K562 (cell line): ENCODE measurements around the gene FAM110D. TPM values are rescaled to one million over a fixed set of nuclear protein-coding genes. Genes with fewer than 3 reads are reported as not detected.

Source experiments
- ATAC-seq: fragments of 200-7000 bp; cut with Tn5 transposase; 3 replicates; pipeline ENCODE4 v1.9.1; 2020; ENCODE audit warnings: moderate library complexity
- BruUV-seq: library from RNA; stranded (reverse); fragments of 400-500 nt; replicated peaks from 2 replicates; lab custom pipeline; 2021; lab: Mats Ljungman, UMichigan
- CTCF ChIA-PET: fragments of 300-600 bp; formaldehyde crosslinking; extraction: SDS; loops from one replicate; lab custom pipeline; 2021; ENCODE audit warnings: low intra/inter-chr PET ratio; lab: Yijun Ruan, JAX
- POLR2A ChIA-PET: fragments of 300-600, 350-650 bp; sonication (Branson Sonifier 250); formaldehyde crosslinking; extraction: SDS; loops from one replicate; lab custom pipeline; 2021; ENCODE audit warnings: antibody characterized with exemption, inconsistent platforms; lab: Yijun Ruan, JAX
- DNase-seq, 4 experiments: peaks; one replicate each; pipeline versions ENCODE4 v3.0.0 to v3.0.0-alpha.2; 2011 to 2018; ENCODE audit warnings: low spot score in 3 of 4, mixed read lengths in 3 of 4; ENCODE audit errors: extremely low read depth in 1 of 4
- FAIRE-seq: peaks from 2 replicates; lab custom pipeline; 2011; peaks lifted over from hg19 to GRCh38; lab: Jason Lieb, UNC
- H2AFZ ChIP-seq: 2 replicates; pipeline ENCODE4 v1.6.0; 2011; ENCODE audit warnings: low read depth, low read length, control low read depth, inconsistent platforms
- H3K27ac ChIP-seq: fragments of 200-600 bp; 3 replicates; pipeline ENCODE4 v1.8.0; 2011; ENCODE audit warnings: low read depth, mild to moderate bottlenecking, control low read depth, inconsistent platforms, low read length, moderate library complexity, mixed read lengths; ENCODE audit errors: extremely low read depth
- H3K27me3 ChIP-seq, 2 experiments: fragments of 300-600 bp in 1 of 2; 2 replicates in 1 of 2; 3 replicates in 1 of 2; pipeline versions ENCODE4 v1.6.0 to v1.8.0; 2011; ENCODE audit warnings: inconsistent platforms in 2 of 2, low read length in 2 of 2, mild to moderate bottlenecking in 1 of 2, mixed read lengths in 1 of 2, moderate library complexity in 1 of 2; ENCODE audit not compliant: control insufficient read depth in 2 of 2, insufficient read depth in 2 of 2
- H3K36me3 ChIP-seq: fragments of 300-600 bp; 3 replicates; pipeline ENCODE4 v1.8.0; 2011; ENCODE audit warnings: mild to moderate bottlenecking, low read length, inconsistent platforms; ENCODE audit not compliant: control insufficient read depth, insufficient read depth
- H3K4me1 ChIP-seq, 2 experiments: fragments of 200-600 bp in 1 of 2; replicated peaks in 1 of 2; 2 replicates in 1 of 2; 3 replicates in 1 of 2; pipeline versions ENCODE4 v1.5.1 to v1.8.0; 2011; ENCODE audit warnings: inconsistent platforms in 2 of 2, low read length in 2 of 2, mild to moderate bottlenecking in 1 of 2, mixed read lengths in 1 of 2, moderate library complexity in 1 of 2; ENCODE audit not compliant: control insufficient read depth in 2 of 2, insufficient read depth in 2 of 2
- H3K4me2 ChIP-seq: 2 replicates; pipeline ENCODE4 v1.6.1; 2011; ENCODE audit warnings: low read length, control low read depth, inconsistent platforms, mixed read lengths; ENCODE audit not compliant: insufficient read depth
- H3K4me3 ChIP-seq: fragments of 200-600 bp; sonication (generic), shearing (Covaris generic); 2 replicates; pipeline ENCODE4 v1.5.1; 2016; ENCODE audit warnings: control low read depth, inconsistent platforms
- H3K79me2 ChIP-seq: fragments of 200-600 bp; 3 replicates; pipeline ENCODE4 v1.8.0; 2011; ENCODE audit warnings: low read length, inconsistent platforms; ENCODE audit not compliant: control insufficient read depth, insufficient read depth
- H3K9ac ChIP-seq, 2 experiments: 2 replicates each; pipeline versions ENCODE4 v1.6.0 to v1.6.1; 2011; ENCODE audit warnings: low read depth in 2 of 2, low read length in 2 of 2, control low read depth in 1 of 2, inconsistent platforms in 1 of 2, mild to moderate bottlenecking in 1 of 2, mixed read lengths in 1 of 2; ENCODE audit not compliant: insufficient read depth in 1 of 2
- H3K9me1 ChIP-seq: one replicate; pipeline ENCODE4 v1.6.0; 2011; ENCODE audit warnings: inconsistent platforms, mild to moderate bottlenecking, low read length, moderate library complexity; ENCODE audit not compliant: control insufficient read depth, insufficient read depth
- H3K9me3 ChIP-seq: replicated peaks from 2 replicates; pipeline ENCODE4 v1.5.1; 2011; ENCODE audit warnings: low read depth, low read length, inconsistent platforms; ENCODE audit not compliant: control insufficient read depth, insufficient read depth
- H4K20me1 ChIP-seq: replicated peaks from 2 replicates; pipeline ENCODE4 v1.6.1; 2011; ENCODE audit warnings: low read length, inconsistent platforms, mixed read lengths; ENCODE audit not compliant: control insufficient read depth, insufficient read depth
- E2F3 ChIP-seq: fragments of 250-450 bp; sonication (Bioruptor Pico); IDR thresholded peaks from 2 replicates; pipeline ENCODE4 v1.4.0; 2020; ENCODE audit warnings: mild to moderate bottlenecking
- GATAD2A ChIP-seq: fragments of 450-650 bp; IDR thresholded peaks from 2 replicates; pipeline ENCODE4 v1.6.1; 2017
- NR4A1 ChIP-seq, 2 experiments: fragments of 250-450 bp in 1 of 2; fragments of 450-650 bp in 1 of 2; sonication (Bioruptor Pico) in 1 of 2; IDR thresholded peaks; 2 replicates each; pipeline versions ENCODE4 v1.4.0 to v1.6.1; 2016 to 2020; ENCODE audit warnings: mild to moderate bottlenecking in 2 of 2, missing compliant biosample characterization in 1 of 2, missing genetic modification characterization in 1 of 2, moderate library complexity in 1 of 2
- OTX1 ChIP-seq: fragments of 450-650 bp; formaldehyde crosslinking; IDR thresholded peaks from 2 replicates; pipeline ENCODE4 v1.4.0; 2022; ENCODE audit warnings: mild to moderate bottlenecking
- SMAD1 ChIP-seq: fragments of 150-350 bp; IDR thresholded peaks from 2 replicates; pipeline ENCODE4 v1.6.1; 2014; ENCODE audit warnings: low read length, low read depth; ENCODE audit not compliant: partially characterized antibody
- STAT6 ChIP-seq: sonication (generic); formaldehyde crosslinking; IDR thresholded peaks from 2 replicates; pipeline ENCODE4 v1.8.1; 2023; ENCODE audit warnings: mild to moderate bottlenecking, missing genetic modification reagents
- THAP7 ChIP-seq: fragments of 250-450 bp; sonication (Bioruptor Pico); IDR thresholded peaks from 2 replicates; pipeline ENCODE4 v1.5.0; 2021
- ZNF518B ChIP-seq: fragments of 250-450 bp; sonication (Bioruptor Pico); IDR thresholded peaks from 2 replicates; pipeline ENCODE4 v1.5.0; 2021; ENCODE audit warnings: mild to moderate bottlenecking, moderate library complexity
- WGBS: fragments of 100-300 bp; shearing (Covaris generic); methylation state at CpG from one replicate; pipeline ENCODE4 v1.1.6; 2016; ENCODE audit warnings: low coverage, mixed read lengths; ENCODE audit not compliant: insufficient coverage; ENCODE audit errors: missing lambda C conversion rate; 5-methylcytosine and 5-hydroxymethylcytosine counted together
- in situ Hi-C: fragments of 300-500 bp; cut with MboI; formaldehyde crosslinking; loops from 4 replicates; pipeline ENCODE4 v1.15.0; 2018; ENCODE audit warnings: inconsistent platforms, mixed read lengths
- intact Hi-C: fragments of 100-400 bp; cut with micrococcal nuclease; formaldehyde crosslinking; loops from 2 replicates; pipeline ENCODE4 v1.14.2; 2022
- polyA plus RNA-seq, 8 experiments: library from polyadenylated mRNA; depleted of rRNA in 4 of 8; stranded (reverse) in 5 of 8; unstranded in 3 of 8; fragments of >200 nt; fragmentation: Nextera tagmentation in 2 of 8; fragmentation: Illumina TruSeq in 1 of 8; extraction: Ambion mirVana in 2 of 8; extraction: Trizol in 1 of 8; gene quantifications; 2 replicates each; pipeline versions ENCODE4 v1.2.1 to v1.2.3, GENCODE V29; 2011 to 2014; ENCODE audit warnings: inconsistent platforms in 1 of 8, missing spikeins in 1 of 8
- total RNA-seq, 7 experiments: library from RNA; depleted of rRNA in 6 of 7; stranded (reverse); fragments of >200 nt in 6 of 7; fragmentation: Illumina TruSeq in 2 of 7; extraction: Trizol in 2 of 7; gene quantifications; 2 replicates each; pipeline versions ENCODE4 v1.2.1 to v1.2.3, GENCODE V29; 2011 to 2021; ENCODE audit warnings: low replicate concordance in 1 of 7
- TF ChIP-seq, protein P1 (sequence below): fragments of 450-650 bp; formaldehyde crosslinking; IDR thresholded peaks from 2 replicates; pipeline ENCODE4 v1.4.0; 2022; ENCODE audit warnings: mild to moderate bottlenecking, moderate library complexity

FAM110D gene
- total and polyA plus RNA-seq, 9 of the 15 experiments (the other 6 are each of a cell fraction or from before 2014, with no cell fraction given), result 0.04 to 1.1 (median 0.33) TPM

DNA sequence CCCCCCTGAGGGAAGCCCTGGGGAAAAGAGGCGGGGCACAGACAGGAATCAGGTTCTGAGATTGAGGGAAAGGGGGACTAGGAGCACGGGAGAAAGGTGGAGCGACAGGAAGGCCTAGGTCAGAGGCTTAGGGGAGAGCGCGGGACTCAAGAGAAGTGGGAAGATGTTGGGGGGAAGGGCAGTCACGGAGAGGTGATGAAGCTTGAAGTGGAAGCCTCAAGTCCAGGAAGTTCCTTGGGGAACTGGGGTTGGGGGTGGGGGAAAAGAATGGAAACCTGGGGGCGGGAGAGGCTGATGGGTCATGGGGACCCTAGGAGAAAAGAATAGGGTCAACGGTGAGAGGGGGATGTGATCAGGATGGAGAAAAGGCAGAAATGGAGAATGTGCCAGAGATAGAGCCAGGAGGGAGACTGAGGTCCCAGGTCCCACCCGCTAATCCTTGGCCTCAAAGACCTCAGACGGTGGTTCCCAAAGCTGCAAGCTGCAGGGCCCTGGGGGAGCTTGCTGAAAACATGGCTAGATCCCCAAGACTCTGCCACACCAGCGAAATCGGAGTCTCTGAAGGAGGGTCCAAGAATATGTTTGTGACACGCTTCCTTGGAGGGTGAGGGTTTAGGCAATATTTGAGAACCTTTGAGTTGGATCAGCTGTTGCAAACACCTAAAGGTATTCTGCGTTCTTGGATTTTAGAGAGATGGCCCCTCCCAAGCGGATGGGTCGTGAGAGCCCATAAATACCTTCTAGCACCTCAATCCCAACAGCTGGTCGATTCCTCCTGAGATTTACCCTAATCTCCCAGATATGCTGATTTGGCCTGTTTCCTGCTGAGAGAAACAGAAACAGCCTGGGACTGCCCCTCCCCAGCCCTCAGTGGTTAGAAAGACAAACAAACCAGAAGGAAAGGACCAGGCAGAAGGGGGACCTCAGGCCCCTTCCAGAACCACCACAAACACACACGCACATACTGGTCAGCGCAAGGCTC is 6.3 kb downstream of the FAM110D start (continued):
- TF ChIP-seq STAT6 (CRISPR knock-in tag), result no peak
- no peak for TF ChIP-seq SMAD1
- no peak for TF ChIP-seq GATAD2A

GRCh38 chr1:26166719-26167281 is 7.9 kb downstream of the FAM110D start:
- Histone ChIP-seq H3K4me1 (peaks cover 27 to 50% of the 10 kb centered on the region in 2 experiments), H3K9ac (peak overlapping the region in 1 of 2 experiments; percentile 21; a peak in 1 of 4 replicates), H3K27me3 (no peaks in the 10 kb centered on the region), H3K4me3 (no peak overlapping the region), H4K20me1 (no peaks in the 10 kb centered on the region), H3K9me3 (no peaks in the 10 kb centered on the region), H3K79me2 (peaks cover 21% of the 10 kb centered on the region), H2AFZ (no peak overlapping the region), H3K4me2 (no peak overlapping the region), H3K9me1 (peaks cover 4% of the 10 kb centered on the region), H3K27ac (no peak overlapping the region), H3K36me3 (peaks cover 14% of the 10 kb centered on the region; the same call in 1 of the 3 replicates)
- ATAC-seq (no peak), FAIRE-seq (peak; percentile 48), DNase-seq (no peak)
- in situ Hi-C loops (no loop called here), intact Hi-C loops (no loop called here)
- ChIA-PET CTCF (interaction anchor here (0.7 kb wide), 1 partner anchor 20 kb away, joined by 3 read pairs; no protein-coding TSS in a partner anchor), POLR2A (interaction anchor here (0.8 kb wide), 1 partner anchor 60 kb away, joined by 3 read pairs; no protein-coding TSS in a partner anchor)
- no TSS peak for BruUV-seq
- WGBS, result 28% methylated on average over 4 of the region's 4 CpGs
- TF ChIP-seq E2F3 (CRISPR knock-in tag) (no peak), THAP7 (no peak), NR4A1 (CRISPR knock-in tag; IDR thresholded peaks at IDR 0.05) (no peak), NR4A1 (tag; IDR thresholded peaks at IDR 0.05) (no peak), OTX1 (CRISPR knock-in tag) (no peak), ZNF518B (CRISPR knock-in tag) (no peak)
- TF ChIP-seq, protein P1, sequence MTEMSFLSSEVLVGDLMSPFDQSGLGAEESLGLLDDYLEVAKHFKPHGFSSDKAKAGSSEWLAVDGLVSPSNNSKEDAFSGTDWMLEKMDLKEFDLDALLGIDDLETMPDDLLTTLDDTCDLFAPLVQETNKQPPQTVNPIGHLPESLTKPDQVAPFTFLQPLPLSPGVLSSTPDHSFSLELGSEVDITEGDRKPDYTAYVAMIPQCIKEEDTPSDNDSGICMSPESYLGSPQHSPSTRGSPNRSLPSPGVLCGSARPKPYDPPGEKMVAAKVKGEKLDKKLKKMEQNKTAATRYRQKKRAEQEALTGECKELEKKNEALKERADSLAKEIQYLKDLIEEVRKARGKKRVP (CRISPR knock-in tag), result no peak
